A549 (cell line): Measurements from ENCODE around the gene OPCML. TPM values are rescaled to one million over a fixed set of nuclear protein-coding genes. Genes with fewer than 3 reads are reported as not detected.

Experiments
- ATAC-seq, 2 experiments: fragments of 200-7000 bp in 1 of 2; fragments of >200 bp in 1 of 2; cut with Nextera tagmentation in 1 of 2; cut with Tn5 transposase in 1 of 2; 3 replicates each; pipeline versions ENCODE4 v1.8.0 to v1.9.1; 2018 to 2020; ENCODE audit warnings: mild to moderate bottlenecking in 1 of 2, moderate library complexity in 1 of 2
- CTCF ChIA-PET: fragments of 300-600 bp; sonication (Branson Sonifier 250); formaldehyde crosslinking; extraction: SDS; loops from one replicate; lab custom pipeline; 2021; ENCODE audit warnings: antibody characterized with exemption, inconsistent platforms; lab: Yijun Ruan, JAX
- POLR2A ChIA-PET: fragments of 350-600 bp; formaldehyde crosslinking; extraction: SDS; loops from one replicate; lab custom pipeline; 2021; ENCODE audit warnings: antibody characterized with exemption, inconsistent platforms; lab: Yijun Ruan, JAX
- DNase-seq, 2 experiments: peaks; one replicate each; pipeline versions ENCODE4 v3.0.0 to v3.0.0-alpha.2; 2011 to 2016; ENCODE audit warnings: low read depth in 1 of 2, low spot score in 1 of 2
- FAIRE-seq: peaks from 2 replicates; lab custom pipeline; 2011; peaks lifted over from hg19 to GRCh38; lab: Jason Lieb, UNC
- H3K27ac ChIP-seq, 2 experiments: fragments of >200 bp; sonication (Bioruptor Twin); formaldehyde crosslinking; 3 replicates each; pipeline ENCODE4 v1.5.1; 2016 to 2017
- H3K4me1 ChIP-seq: fragments of >200 bp; sonication (Bioruptor Twin); formaldehyde crosslinking; 3 replicates; pipeline ENCODE4 v1.6.1; 2016
- H3K4me2 ChIP-seq: fragments of >200 bp; sonication (Bioruptor Twin); formaldehyde crosslinking; 3 replicates; pipeline ENCODE4 v1.6.1; 2016
- H3K4me3 ChIP-seq: fragments of >200 bp; sonication (Bioruptor Twin); formaldehyde crosslinking; 3 replicates; pipeline ENCODE4 v1.5.1; 2016
- H3K9me3 ChIP-seq: fragments of >200 bp; sonication (Bioruptor Twin); formaldehyde crosslinking; 3 replicates; pipeline ENCODE4 v1.6.1; 2016
- BHLHE40 ChIP-seq: IDR thresholded peaks from 2 replicates; pipeline ENCODE4 v1.6.1; 2012; ENCODE audit warnings: low read depth, low read length, inconsistent platforms
- CBX8 ChIP-seq: fragments of 200-600 bp; sonication (generic); IDR thresholded peaks from 2 replicates; pipeline ENCODE4 v1.6.1; 2016
- CHD2 ChIP-seq: fragments of 150-350 bp; IDR thresholded peaks from 2 replicates; pipeline ENCODE4 v1.6.1; 2014; ENCODE audit warnings: low read length; ENCODE audit not compliant: partially characterized antibody
- EHF ChIP-seq: fragments of 250-450 bp; sonication (Bioruptor Pico); IDR thresholded peaks from 2 replicates; pipeline ENCODE4 v1.5.0; 2020; ENCODE audit warnings: mild to moderate bottlenecking
- EHMT2 ChIP-seq: fragments of 200-600 bp; sonication (generic); IDR thresholded peaks from 2 replicates; pipeline ENCODE4 v1.6.1; 2016; ENCODE audit warnings: antibody characterized with exemption, low read depth, mild to moderate bottlenecking, moderate library complexity
- HOXA7 ChIP-seq: fragments of 250-450 bp; sonication (Bioruptor Pico); IDR thresholded peaks from 2 replicates; pipeline ENCODE4 v1.5.0; 2020; ENCODE audit warnings: mild to moderate bottlenecking, moderate library complexity
- JUN ChIP-seq, 2 experiments: fragments of >200 bp; sonication (Bioruptor Twin); formaldehyde crosslinking; IDR thresholded peaks; 2 replicates in 1 of 2; 3 replicates in 1 of 2; pipeline ENCODE4 v1.6.1; 2016 to 2017
- MAFK ChIP-seq: fragments of 450-650 bp; IDR thresholded peaks from 2 replicates; pipeline ENCODE4 v1.6.1; 2014; ENCODE audit not compliant: partially characterized antibody
- NFE2L2 ChIP-seq: fragments of 150-350 bp; conservative IDR thresholded peaks from 2 replicates; pipeline ENCODE4 v1.6.1; 2014; ENCODE audit warnings: low read length
- PHF8 ChIP-seq: fragments of 200-600 bp; sonication (generic); IDR thresholded peaks from 2 replicates; pipeline ENCODE4 v1.6.1; 2016; ENCODE audit warnings: low read depth, mild to moderate bottlenecking, antibody characterized with exemption, moderate library complexity, borderline replicate concordance
- RAD21 ChIP-seq, 2 experiments: fragments of >200 bp in 1 of 2; sonication (Bioruptor Twin) in 1 of 2; formaldehyde crosslinking in 1 of 2; IDR thresholded peaks in 1 of 2; conservative IDR thresholded peaks in 1 of 2; 2 replicates in 1 of 2; 3 replicates in 1 of 2; pipeline ENCODE4 v1.6.1; 2012 to 2018; ENCODE audit warnings: inconsistent platforms in 1 of 2
- RCOR1 ChIP-seq: fragments of 150-350 bp; IDR thresholded peaks from 2 replicates; pipeline ENCODE4 v1.6.1; 2014; ENCODE audit warnings: antibody characterized with exemption, low read length, low read depth
- ZFP36 ChIP-seq: fragments of 450-650 bp; IDR thresholded peaks from 2 replicates; pipeline ENCODE4 v1.6.1; 2014; ENCODE audit warnings: borderline replicate concordance; ENCODE audit not compliant: partially characterized antibody
- ZNF302 ChIP-seq: fragments of 250-450 bp; sonication (Bioruptor Pico); IDR thresholded peaks from 2 replicates; pipeline ENCODE4 v1.9.0; 2021; ENCODE audit warnings: inconsistent platforms, mild to moderate bottlenecking, moderate library complexity
- ZSCAN20 ChIP-seq: fragments of 250-450 bp; sonication (Bioruptor Pico); IDR thresholded peaks from 2 replicates; pipeline ENCODE4 v1.8.0; 2022; ENCODE audit warnings: mild to moderate bottlenecking, moderate library complexity
- WGBS: methylation state at CpG from one replicate; pipeline ENCODE4 v1.1.6; 2017; ENCODE audit errors: missing lambda C conversion rate; 5-methylcytosine and 5-hydroxymethylcytosine counted together
- polyA plus RNA-seq, 4 experiments: library from polyadenylated mRNA; depleted of rRNA in 3 of 4; stranded (reverse); fragments of >200 nt; fragmentation: RNase III in 1 of 4; extraction: RNeasy Plus Mini Kit Qiagen cat#74134 plus additional on column Dnase treatment in 1 of 4; gene quantifications; 2 replicates in 3 of 4; 3 replicates in 1 of 4; pipeline ENCODE4 v1.2.3, GENCODE V29; 2011 to 2017
- TF ChIP-seq, protein P1 (sequence below): fragments of >200 bp; sonication (Bioruptor Twin); formaldehyde crosslinking; IDR thresholded peaks from 3 replicates; pipeline ENCODE4 v1.6.1; 2016
- TF ChIP-seq, protein P2 (sequence below): IDR thresholded peaks from 2 replicates; pipeline ENCODE4 v1.6.1; 2012
- TF ChIP-seq, protein P3 (sequence below): fragments of >200 bp; sonication (Bioruptor Twin); formaldehyde crosslinking; IDR thresholded peaks from 2 replicates; pipeline ENCODE4 v1.6.1; 2016
- TF ChIP-seq, protein P4 (sequence below): fragments of 150-350 bp; IDR thresholded peaks from 2 replicates; pipeline ENCODE4 v1.6.1; 2014; ENCODE audit warnings: low read depth, mild to moderate bottlenecking, low read length
- TF ChIP-seq, protein P5 (sequence below): fragments of 450-650 bp; IDR thresholded peaks from 2 replicates; pipeline ENCODE4 v1.6.1; 2014; ENCODE audit warnings: antibody characterized with exemption
- TF ChIP-seq, protein P6 (sequence below): IDR thresholded peaks from 2 replicates; pipeline ENCODE4 v1.6.1; 2012

The OPCML gene
- polyA plus RNA-seq, 2 of the 4 experiments (the other 2 are of a cell fraction), result not detected

DNA sequence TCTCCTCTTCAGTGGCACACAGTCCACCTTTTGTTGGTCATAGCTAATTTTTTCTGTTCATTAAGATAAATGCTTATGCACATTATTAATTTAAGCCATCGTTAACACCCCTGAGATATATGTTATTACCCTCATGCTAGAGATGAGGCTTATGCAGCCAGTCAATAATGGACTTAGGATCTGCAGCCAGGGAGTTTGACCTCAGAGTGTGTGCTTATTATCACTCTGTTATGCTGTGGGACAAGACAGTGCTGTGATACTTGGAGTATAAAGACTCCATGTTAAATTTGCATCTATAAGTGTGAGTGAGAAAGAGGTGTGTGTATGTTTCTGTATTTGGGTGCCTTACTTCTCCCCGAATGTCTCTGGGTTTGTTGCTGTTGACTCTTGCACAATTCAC, 969.3 kb downstream of the OPCML start (continued):
- TF ChIP-seq CBX8 (no peak), MAFK (no peak), HOXA7 (CRISPR knock-in tag) (no peak)

DNA sequence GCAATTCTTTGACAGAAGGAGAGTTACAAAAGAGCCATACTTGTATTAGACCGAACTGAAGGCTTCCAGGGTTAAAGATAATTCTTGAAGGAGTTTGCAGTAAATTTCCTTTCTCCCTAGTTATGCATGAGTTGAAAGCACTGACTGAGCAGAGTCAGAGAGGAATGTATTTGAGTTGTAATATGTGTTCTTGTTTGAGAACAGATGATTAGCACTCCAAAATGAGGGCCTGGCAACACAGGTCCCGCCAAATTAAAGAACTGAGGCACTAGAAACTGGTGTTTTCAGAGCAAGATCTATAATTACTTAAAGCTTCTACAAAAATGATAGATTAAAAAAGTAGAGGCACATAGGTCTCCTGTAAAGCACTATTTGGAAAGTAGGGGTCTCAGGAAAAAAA, 970.4 kb downstream of the OPCML start:
- H3K4me3 ChIP-seq, result no peak overlapping the region
- TF ChIP-seq, protein P1, sequence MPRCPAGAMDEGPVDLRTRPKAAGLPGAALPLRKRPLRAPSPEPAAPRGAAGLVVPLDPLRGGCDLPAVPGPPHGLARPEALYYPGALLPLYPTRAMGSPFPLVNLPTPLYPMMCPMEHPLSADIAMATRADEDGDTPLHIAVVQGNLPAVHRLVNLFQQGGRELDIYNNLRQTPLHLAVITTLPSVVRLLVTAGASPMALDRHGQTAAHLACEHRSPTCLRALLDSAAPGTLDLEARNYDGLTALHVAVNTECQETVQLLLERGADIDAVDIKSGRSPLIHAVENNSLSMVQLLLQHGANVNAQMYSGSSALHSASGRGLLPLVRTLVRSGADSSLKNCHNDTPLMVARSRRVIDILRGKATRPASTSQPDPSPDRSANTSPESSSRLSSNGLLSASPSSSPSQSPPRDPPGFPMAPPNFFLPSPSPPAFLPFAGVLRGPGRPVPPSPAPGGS, result no peak
- no peak for TF ChIP-seq BHLHE40
- TF ChIP-seq, protein P2, sequence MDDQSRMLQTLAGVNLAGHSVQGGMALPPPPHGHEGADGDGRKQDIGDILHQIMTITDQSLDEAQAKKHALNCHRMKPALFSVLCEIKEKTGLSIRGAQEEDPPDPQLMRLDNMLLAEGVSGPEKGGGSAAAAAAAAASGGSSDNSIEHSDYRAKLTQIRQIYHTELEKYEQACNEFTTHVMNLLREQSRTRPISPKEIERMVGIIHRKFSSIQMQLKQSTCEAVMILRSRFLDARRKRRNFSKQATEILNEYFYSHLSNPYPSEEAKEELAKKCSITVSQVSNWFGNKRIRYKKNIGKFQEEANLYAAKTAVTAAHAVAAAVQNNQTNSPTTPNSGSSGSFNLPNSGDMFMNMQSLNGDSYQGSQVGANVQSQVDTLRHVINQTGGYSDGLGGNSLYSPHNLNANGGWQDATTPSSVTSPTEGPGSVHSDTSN, result no peak
- TF ChIP-seq ZFP36, result no peak
- TF ChIP-seq CHD2, result no peak
- TF ChIP-seq, protein P3, sequence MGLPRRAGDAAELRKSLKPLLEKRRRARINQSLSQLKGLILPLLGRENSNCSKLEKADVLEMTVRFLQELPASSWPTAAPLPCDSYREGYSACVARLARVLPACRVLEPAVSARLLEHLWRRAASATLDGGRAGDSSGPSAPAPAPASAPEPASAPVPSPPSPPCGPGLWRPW, result no peak
- ATAC-seq, result no peak
- WGBS, result 0% methylated on average over 2 of the region's 2 CpGs
- no peak for DNase-seq
- H3K4me2 ChIP-seq, result no peak overlapping the region
- H3K4me1 ChIP-seq, result no peaks in the 10 kb centered on the region
- CTCF ChIA-PET, result no interaction called here
- no peaks in the 10 kb centered on the region for H3K9me3 ChIP-seq
- H3K27ac ChIP-seq, result no peak overlapping the region
- POLR2A ChIA-PET, result no interaction called here
- FAIRE-seq, result no peak

DNA sequence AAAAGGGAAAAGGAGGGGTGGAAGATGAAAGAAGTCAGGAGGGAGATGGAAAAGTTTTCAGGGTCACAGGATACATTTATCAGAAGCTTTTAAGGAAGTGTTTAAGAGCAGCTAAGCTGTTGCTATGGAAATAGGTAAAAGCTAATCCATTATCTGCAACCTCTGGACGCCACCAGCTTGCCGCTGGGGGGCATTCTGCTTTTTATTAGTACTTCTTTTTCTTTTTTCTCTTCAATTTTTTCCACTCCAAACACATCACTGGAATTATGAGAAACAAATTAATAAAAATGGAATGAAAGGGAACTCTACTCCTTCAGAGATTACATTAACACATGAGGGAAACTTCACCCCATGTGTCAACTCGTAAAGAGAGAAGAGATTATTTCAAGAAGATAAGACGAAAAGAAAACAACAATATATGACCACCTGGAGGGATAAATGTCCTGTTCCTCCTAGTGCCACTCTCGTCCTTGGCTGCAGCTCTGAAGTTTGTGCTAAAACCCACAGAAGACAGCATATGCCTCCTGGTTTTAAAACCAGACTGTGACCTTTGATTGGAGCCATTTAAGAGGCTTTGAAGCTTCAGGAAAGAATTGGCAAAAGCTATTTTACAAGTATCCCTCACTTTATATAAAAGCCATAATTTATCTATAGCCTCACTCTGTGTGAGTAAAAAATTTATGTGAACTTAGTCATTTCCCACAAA, 972.8 kb downstream of the OPCML start:
- DNase-seq (no peak), ATAC-seq (no peak), FAIRE-seq (no peak)
- no peak overlapping the region for H3K27ac ChIP-seq
- no peak for TF ChIP-seq RCOR1
- no peak for TF ChIP-seq NFE2L2
- TF ChIP-seq EHMT2, result no peak
- TF ChIP-seq RAD21 (conservative IDR thresholded peaks at IDR 0.05 in 1 of 2, IDR thresholded peaks at IDR 0.05 in 1 of 2), result no peak
- no peak for TF ChIP-seq PHF8
- TF ChIP-seq, protein P4, sequence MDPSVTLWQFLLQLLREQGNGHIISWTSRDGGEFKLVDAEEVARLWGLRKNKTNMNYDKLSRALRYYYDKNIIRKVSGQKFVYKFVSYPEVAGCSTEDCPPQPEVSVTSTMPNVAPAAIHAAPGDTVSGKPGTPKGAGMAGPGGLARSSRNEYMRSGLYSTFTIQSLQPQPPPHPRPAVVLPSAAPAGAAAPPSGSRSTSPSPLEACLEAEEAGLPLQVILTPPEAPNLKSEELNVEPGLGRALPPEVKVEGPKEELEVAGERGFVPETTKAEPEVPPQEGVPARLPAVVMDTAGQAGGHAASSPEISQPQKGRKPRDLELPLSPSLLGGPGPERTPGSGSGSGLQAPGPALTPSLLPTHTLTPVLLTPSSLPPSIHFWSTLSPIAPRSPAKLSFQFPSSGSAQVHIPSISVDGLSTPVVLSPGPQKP, result no peak
- TF ChIP-seq JUN (IDR thresholded peaks at IDR 0.05), result no peak
- no peak for TF ChIP-seq EHF (CRISPR knock-in tag)
- TF ChIP-seq, protein P5, sequence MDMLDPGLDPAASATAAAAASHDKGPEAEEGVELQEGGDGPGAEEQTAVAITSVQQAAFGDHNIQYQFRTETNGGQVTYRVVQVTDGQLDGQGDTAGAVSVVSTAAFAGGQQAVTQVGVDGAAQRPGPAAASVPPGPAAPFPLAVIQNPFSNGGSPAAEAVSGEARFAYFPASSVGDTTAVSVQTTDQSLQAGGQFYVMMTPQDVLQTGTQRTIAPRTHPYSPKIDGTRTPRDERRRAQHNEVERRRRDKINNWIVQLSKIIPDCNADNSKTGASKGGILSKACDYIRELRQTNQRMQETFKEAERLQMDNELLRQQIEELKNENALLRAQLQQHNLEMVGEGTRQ, result no peak
- TF ChIP-seq, protein P2, result no peak
- TF ChIP-seq HOXA7 (CRISPR knock-in tag), result no peak
- TF ChIP-seq ZNF302, result no peak
- TF ChIP-seq ZSCAN20 (CRISPR knock-in tag), result no peak
- TF ChIP-seq, protein P6, sequence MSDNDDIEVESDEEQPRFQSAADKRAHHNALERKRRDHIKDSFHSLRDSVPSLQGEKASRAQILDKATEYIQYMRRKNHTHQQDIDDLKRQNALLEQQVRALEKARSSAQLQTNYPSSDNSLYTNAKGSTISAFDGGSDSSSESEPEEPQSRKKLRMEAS, result no peak
- POLR2A ChIA-PET, result no interaction called here
- no peaks in the 10 kb centered on the region for H3K4me1 ChIP-seq
- H3K4me2 ChIP-seq, result no peak overlapping the region
- CTCF ChIA-PET, result no interaction called here
- under 1% methylated on average over 5 of the region's 5 CpGs for WGBS
- H3K9me3 ChIP-seq, result no peaks in the 10 kb centered on the region
- no peak overlapping the region for H3K4me3 ChIP-seq
